UCSD-AML1 (cell line): ENCODE data around the gene ZNHIT6.
"Not testable (repeated sequence)": the region's sequence is repeated elsewhere in the genome, so short reads cannot be mapped to it uniquely, and the experiment has no call there.

Experiments used
- DNase-seq: peaks from one replicate; lab custom pipeline; 2025; ENCODE audit not compliant: unreplicated experiment; lab: John Stamatoyannopoulos, UW

The ZNHIT6 gene

GRCh38 chr1:85707990-85708828 lies at the start of gene ZNHIT6:
TSS of gene ZNHIT6 (minus strand) at chr1:85708433. CDS start at chr1:85708284, 149 bp downstream.
- peak; percentile 90 for DNase-seq

DNA sequence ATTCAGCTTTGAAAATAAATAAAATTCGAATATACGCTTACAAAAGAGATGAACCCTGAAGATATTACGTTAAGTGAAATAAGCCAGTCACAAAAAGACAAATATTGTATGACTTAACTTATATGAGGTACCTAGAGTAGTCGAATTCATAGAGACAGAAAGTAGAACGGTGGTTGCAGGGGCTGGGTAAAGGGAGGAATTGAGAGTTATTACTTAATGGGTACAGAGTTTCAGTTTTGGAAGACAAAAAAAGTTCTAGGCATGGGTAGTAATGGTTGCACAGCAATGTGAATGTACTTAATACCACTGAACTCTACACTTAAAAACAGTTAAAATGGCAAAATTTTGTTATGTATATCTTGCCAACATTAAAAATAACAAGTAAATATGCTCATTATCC lies 48.6 kb upstream of the ZNHIT6 start:
- no peak for DNase-seq

GRCh38 chr1:85748120-85748519 lies 39.9 kb upstream of the ZNHIT6 start:
- no peak for DNase-seq

DNA sequence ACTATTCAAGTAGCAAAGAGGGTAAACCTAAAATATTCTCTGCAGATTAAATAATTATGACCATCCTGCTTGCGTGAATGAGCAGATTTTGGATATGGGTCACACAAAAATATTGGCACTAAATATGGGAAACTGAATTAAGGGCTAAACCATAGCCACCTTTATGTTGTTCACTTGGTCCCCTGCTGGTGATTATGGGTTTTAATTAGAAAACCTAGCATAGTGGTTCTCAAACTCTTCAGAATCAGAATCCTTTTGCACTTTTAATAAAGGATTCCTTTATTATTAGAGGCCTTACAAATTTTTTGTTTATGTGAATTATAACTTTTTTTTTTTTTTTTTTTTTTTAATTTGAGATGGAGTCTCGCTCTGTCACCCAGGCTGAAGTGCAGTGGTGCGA lies 38.5 kb upstream of the ZNHIT6 start:
- no peak for DNase-seq

DNA sequence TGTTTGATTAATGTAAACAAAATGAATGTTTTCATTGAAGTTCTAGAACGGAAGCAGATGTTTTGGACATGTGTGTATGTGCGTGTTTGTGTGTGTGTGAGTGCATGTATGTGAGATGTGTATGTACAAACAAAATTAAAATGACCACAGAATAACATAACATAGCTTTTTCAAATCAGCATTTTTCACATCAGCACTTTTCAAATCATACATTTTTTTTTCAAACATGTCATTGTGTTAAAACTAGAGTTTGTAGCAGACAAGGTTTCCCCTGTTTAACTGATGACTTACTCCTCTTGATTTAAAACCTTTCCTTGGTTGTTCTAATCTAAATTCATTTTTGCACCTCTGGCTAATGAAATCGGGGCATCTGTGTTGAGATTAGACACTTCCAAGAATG lies 35.6 kb upstream of the ZNHIT6 start:
- no peak for DNase-seq

DNA sequence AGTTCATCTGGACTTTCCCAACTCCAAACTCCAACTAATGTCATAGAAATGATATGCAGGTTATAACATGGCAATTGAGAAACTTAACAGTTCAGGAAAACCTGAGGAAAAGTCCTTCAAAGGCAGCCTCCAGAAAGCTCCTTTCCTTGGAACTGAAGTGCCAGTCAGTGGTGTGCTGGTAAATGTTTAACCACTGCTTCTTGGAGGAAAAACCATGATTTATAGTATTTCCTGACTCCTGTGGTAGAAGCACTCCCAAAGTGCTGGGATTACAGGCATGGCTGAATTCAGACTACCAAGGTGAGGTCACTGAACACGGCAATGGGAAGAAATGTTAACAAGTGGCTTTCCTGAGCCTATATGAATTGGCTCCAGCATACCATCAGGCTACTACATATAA lies 26.7 kb upstream of the ZNHIT6 start:
- DNase-seq, result no peak

GRCh38 chr1:85718678-85719340 lies 10.6 kb upstream of the ZNHIT6 start:
- DNase-seq, result no peak

DNA sequence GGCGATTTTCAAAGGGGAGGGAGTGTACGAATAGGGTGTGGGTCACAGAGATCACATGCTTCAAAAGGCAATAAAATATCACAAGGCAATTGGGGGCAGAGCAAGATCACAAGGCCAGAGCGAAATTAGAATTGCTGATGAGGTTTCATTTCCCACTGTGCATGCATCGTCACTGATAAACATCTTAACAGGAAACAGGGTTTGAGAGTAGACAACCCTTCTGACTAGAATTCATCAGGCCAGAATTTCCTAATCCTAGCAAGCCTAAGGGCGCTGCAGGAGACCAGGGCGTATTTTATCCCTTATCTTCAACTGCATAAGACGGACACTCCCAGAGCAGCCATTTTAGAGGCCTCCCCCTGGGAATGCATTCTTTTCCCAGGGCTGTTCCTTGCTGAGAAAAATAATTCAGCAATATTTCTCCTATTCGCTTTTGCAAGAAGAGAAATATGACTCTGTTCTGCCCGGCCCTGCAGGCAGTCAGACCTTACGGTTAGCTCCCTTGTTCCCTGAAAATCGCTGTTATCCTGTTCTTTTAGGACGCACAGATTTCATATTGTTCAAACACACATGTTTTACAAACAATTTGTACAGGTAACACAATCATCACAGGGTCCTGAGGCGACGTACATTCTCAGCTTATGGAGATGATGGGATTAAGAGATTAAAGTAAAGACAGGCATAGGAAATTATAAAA lies 6.3 kb upstream of the ZNHIT6 start:
- DNase-seq, result not testable (repeated sequence)

GRCh38 chr1:85708829-85709227 lies 595 bp upstream of the ZNHIT6 start:
- DNase-seq, result peak; percentile 11

DNA sequence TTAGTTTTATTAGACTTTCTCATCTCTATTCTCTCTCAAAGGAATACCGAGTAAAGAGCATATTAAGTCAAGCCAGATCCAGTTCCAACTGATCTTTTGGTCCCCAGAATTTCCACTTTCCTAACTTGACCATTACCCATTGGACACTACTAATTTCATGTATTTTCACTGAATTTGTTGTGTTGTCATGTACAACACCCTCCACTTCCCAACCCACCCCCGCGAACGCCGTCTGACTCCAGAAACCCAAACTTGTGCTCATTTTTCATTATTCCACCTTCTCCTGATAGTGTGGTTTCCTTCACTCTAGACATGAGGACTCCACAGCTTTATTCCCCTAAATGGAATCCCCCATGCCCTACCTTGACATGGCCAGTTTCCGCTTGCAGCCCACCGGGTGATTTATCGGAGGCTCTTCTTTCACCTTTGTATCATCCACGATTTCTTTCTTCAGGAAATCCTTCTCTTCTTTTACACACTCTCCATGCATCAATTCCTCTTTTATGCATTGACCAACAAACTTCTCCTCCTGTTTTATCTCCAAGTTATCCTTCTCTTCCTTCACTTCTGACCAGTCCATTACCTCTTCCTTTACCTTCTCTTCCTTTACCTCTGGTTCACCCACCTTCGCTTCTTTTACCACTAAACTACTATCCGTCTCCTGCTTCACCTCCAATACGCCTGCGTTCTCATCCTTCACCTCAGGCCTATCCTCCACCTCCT lies 805 bp downstream of the ZNHIT6 start:
- DNase-seq, result peak; percentile 8

DNA sequence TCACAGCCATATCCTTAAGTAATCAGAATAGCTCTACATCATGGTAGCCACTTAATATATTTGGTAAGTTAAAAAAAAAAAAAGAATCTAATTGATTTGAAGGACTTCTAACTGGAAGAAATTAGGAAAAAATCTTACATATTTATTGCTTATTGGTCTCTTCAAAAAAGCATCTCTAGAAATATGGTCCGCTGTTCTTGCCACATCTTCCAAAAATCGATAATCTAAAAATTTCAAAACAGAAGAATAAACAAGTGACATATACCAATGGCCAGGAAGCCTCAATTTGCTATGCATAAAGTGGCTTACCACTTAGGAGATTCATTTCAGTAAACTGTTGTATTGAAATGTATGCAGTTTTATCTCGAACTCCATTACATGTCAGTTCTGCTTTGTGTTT lies 2.3 kb downstream of the ZNHIT6 start:
- DNase-seq, result no peak

GRCh38 chr1:85700422-85700821 lies 7.8 kb downstream of the ZNHIT6 start:
- DNase-seq, result no peak

DNA sequence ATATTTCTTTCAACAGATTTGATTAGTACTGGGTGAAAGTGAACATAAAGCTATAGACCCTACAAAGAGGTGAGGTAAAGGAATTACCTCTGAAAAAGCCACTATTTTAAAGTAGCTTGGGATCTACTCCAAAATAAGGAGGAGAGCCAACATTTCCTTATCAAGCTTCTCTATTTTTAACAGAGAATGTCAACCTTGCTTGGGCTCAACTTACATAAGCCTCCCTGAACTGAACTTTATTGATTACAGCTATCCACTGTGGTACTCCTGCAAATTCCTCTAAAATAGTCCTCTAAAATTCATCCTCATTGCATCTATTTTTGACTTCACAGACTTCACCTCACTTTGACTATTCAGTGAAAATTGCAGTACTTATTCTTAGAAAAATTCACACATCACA lies 10.3 kb downstream of the ZNHIT6 start:
- DNase-seq, result no peak

- DNase-seq, result no peak
These were observed 15.4 kb downstream of the ZNHIT6 start for GRCh38 chr1:85692730-85693314.

DNA sequence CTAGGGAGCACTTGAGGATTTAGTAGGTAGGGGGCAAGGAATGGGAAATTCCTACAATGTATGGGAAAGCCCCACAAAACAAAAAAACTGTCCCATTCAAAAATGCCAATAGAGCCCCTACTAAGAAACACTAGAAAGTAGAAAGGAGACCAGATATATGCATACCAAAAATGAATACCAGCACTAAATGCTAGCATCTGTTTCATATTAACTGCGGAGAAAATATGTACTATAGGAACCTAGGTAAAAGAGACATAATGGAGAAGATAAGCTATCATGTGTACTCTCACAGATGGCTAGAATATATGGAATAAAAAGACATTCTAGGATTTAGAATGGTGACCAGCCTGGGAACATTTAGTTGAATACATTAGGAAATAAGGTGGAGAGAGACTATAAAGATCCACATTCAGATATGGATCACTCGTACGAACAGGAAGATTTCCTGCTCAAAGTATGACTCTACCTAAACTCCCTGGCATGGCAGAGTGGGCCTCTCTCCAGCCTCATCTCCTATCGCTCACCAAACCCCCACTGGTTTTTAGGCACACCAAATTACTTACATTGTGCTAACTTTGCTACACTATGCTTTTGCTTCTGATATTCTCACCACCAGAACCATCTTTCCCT lies 18.3 kb downstream of the ZNHIT6 start:
- no peak for DNase-seq

- DNase-seq, result no peak
These were observed 24.8 kb downstream of the ZNHIT6 start for GRCh38 chr1:85683292-85684025.

DNA sequence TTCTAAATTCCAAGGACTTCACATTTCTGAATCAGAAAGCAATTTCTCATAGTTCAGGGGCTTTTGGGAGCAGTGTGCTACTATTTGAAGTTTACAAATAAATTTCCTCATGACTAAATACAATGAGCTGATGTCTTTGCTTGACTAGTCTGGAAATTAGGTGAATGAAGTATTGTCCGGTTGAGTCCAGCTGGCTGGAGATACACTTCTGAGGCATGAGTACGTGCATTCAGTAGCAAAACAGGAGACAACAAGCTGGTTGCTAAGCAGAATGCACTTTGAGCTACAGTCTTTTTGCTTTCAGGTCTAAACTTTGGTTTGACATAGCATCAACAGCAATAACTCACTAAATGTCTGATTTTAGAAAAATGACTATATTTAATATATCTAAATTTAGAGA lies 27.1 kb downstream of the ZNHIT6 start:
- no peak for DNase-seq

DNA sequence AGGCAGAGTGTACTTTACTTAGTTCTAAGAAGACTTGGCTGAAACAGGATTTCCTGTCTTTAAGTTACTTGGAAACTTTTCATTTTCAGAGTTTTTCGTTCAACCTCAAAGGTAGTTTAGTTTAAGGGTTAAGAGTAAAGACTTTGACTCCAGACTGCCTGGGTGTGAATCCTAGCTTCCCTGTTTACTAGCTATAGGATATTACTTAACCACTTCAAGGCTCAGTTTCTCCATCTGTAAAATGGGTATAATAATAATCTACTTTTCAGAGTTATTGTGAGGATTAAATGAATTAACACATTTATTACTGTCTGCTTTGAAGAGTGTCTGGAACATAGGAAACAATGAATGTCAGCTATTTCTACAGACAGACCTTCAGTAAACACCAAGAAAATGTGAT lies 30.0 kb downstream of the ZNHIT6 start:
- DNase-seq, result no peak

DNA sequence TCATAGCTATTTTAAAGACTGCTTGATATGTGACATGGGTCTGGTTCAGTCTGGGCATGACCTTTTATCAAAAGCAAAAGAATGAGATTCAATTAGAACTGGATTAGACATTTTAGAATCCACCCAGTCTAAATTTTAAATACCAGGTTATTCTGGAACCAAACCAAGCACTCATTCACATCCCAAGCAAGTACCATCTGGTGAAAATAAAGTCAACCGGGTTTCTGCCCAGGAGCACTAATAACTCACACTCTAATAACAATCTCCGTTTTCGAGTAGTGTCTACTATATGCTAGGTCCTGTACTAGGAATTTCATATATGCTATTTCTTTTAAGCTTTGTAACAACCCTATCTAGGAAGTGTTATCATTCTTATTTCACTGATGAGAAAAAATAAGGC lies 30.6 kb downstream of the ZNHIT6 start:
- no peak for DNase-seq
